HepG2 (cell line): ENCODE results near the gene CYTH2. TPM values are rescaled to one million over a fixed set of nuclear protein-coding genes. Genes with fewer than 3 reads are reported as not detected.
A peak's percentile ranks its signal among the peaks of the same experiment; 100 is the strongest.

ENCODE experiments used
- AGO2 ChIP-seq: fragments of 200-400 bp; formaldehyde crosslinking; optimal IDR thresholded peaks from 2 replicates; pipeline ENCODE3; 2017; ENCODE audit warnings: mild to moderate bottlenecking, low read depth, low read length, moderate library complexity
- ATAD3A ChIP-seq: sonication (generic); formaldehyde crosslinking; IDR thresholded peaks from 2 replicates; pipeline ENCODE4 v1.4.0; 2020; ENCODE audit warnings: missing genetic modification reagents
- BRCA1 ChIP-seq: sonication (generic); formaldehyde crosslinking; IDR thresholded peaks from 2 replicates; pipeline ENCODE4 v1.4.0; 2020; ENCODE audit warnings: missing genetic modification reagents
- CHCHD3 ChIP-seq: sonication (generic); formaldehyde crosslinking; IDR thresholded peaks from 2 replicates; pipeline ENCODE4 v1.8.0; 2022; ENCODE audit warnings: mild to moderate bottlenecking, missing genetic modification reagents, moderate library complexity
- ELK4 ChIP-seq: sonication (generic); formaldehyde crosslinking; IDR thresholded peaks from 2 replicates; pipeline ENCODE4 v1.9.0; 2021; ENCODE audit warnings: missing genetic modification reagents, borderline replicate concordance
- GABPB1 ChIP-seq: IDR thresholded peaks from 2 replicates; pipeline ENCODE4 v1.6.1; 2016; ENCODE audit warnings: mild to moderate bottlenecking, missing genetic modification reagents, moderate library complexity, missing compliant biosample characterization
- GLMP ChIP-seq: sonication (generic); formaldehyde crosslinking; IDR thresholded peaks from 2 replicates; pipeline ENCODE4 v1.9.0; 2021; ENCODE audit warnings: missing genetic modification reagents, mild to moderate bottlenecking, borderline replicate concordance
- ISL2 ChIP-seq: sonication (generic); formaldehyde crosslinking; IDR thresholded peaks from 2 replicates; pipeline ENCODE4 v1.5.0; 2020; ENCODE audit warnings: missing genetic modification reagents
- KDM1A ChIP-seq: IDR thresholded peaks from 2 replicates; pipeline ENCODE4 v1.6.1; 2016; ENCODE audit warnings: missing compliant biosample characterization
- KDM2A ChIP-seq: sonication (generic); formaldehyde crosslinking; IDR thresholded peaks from 2 replicates; pipeline ENCODE4 v1.4.0; 2020; ENCODE audit warnings: low read depth, missing genetic modification reagents, borderline replicate concordance
- MED13 ChIP-seq: sonication (generic); formaldehyde crosslinking; IDR thresholded peaks from 2 replicates; pipeline ENCODE4 v1.5.0; 2020; ENCODE audit warnings: missing genetic modification reagents
- MTERF4 ChIP-seq: sonication (generic); formaldehyde crosslinking; IDR thresholded peaks from 2 replicates; pipeline ENCODE4 v1.8.0; 2023; ENCODE audit warnings: mild to moderate bottlenecking, missing genetic modification reagents
- RELA ChIP-seq: sonication (generic); formaldehyde crosslinking; IDR thresholded peaks from 2 replicates; pipeline ENCODE4 v1.4.0; 2020; ENCODE audit warnings: missing genetic modification reagents
- SIN3B ChIP-seq: fragments of 150-350 bp; IDR thresholded peaks from 2 replicates; pipeline ENCODE4 v1.6.1; 2014; ENCODE audit warnings: low read length
- TP53 ChIP-seq: sonication (generic); formaldehyde crosslinking; conservative IDR thresholded peaks from 2 replicates; pipeline ENCODE4 v1.4.0; 2020; ENCODE audit warnings: missing genetic modification reagents
- XRCC5 ChIP-seq: fragments of 200-400 bp; formaldehyde crosslinking; optimal IDR thresholded peaks from 2 replicates; pipeline ENCODE3; 2017; ENCODE audit warnings: mild to moderate bottlenecking, low read length
- ZBTB21 ChIP-seq: sonication (generic); formaldehyde crosslinking; IDR thresholded peaks from 2 replicates; pipeline ENCODE4 v1.4.0; 2020; ENCODE audit warnings: missing genetic modification reagents
- ZBTB42 ChIP-seq: sonication (generic); formaldehyde crosslinking; IDR thresholded peaks from 2 replicates; pipeline ENCODE4 v1.5.0; 2020; ENCODE audit warnings: mild to moderate bottlenecking, missing genetic modification reagents
- ZKSCAN1 ChIP-seq: fragments of 150-350 bp; IDR thresholded peaks from 2 replicates; pipeline ENCODE4 v1.6.1; 2014; ENCODE audit warnings: low read length
- ZNF335 ChIP-seq: sonication (generic); formaldehyde crosslinking; IDR thresholded peaks from 2 replicates; pipeline ENCODE4 v1.4.0; 2020; ENCODE audit warnings: missing genetic modification reagents
- ZNF616 ChIP-seq: sonication (generic); formaldehyde crosslinking; IDR thresholded peaks from 2 replicates; pipeline ENCODE4 v1.5.0; 2020; ENCODE audit warnings: low read depth, mild to moderate bottlenecking, missing genetic modification reagents
- ZNF777 ChIP-seq: sonication (generic); formaldehyde crosslinking; IDR thresholded peaks from 2 replicates; pipeline ENCODE4 v1.4.0; 2020; ENCODE audit warnings: missing genetic modification reagents
- ZNF891 ChIP-seq: sonication (generic); formaldehyde crosslinking; IDR thresholded peaks from 2 replicates; pipeline ENCODE4 v1.5.0; 2020; ENCODE audit warnings: mild to moderate bottlenecking, missing genetic modification reagents
- polyA plus RNA-seq, 8 experiments: library from polyadenylated mRNA; depleted of rRNA in 3 of 8; stranded (reverse) in 7 of 8; unstranded in 1 of 8; fragments of >200 nt; fragmentation: Illumina TruSeq in 4 of 8; extraction: Trizol in 4 of 8; gene quantifications; 2 replicates each; pipeline versions ENCODE4 v1.2.1 to v1.2.3, GENCODE V29; 2011 to 2016; ENCODE audit warnings: low read depth in 4 of 8, missing spikeins in 1 of 8, mixed read lengths in 1 of 8; ENCODE audit not compliant: insufficient read depth in 1 of 8
- total RNA-seq, 5 experiments: library from RNA; depleted of rRNA; stranded (reverse); fragments of >200 nt; fragmentation: Illumina TruSeq; extraction: Trizol; gene quantifications; 2 replicates each; pipeline ENCODE4 v1.2.3, GENCODE V29; 2016; ENCODE audit warnings: low read depth in 1 of 5
- TF ChIP-seq, protein P1 (sequence below): sonication (generic); formaldehyde crosslinking; IDR thresholded peaks from 2 replicates; pipeline ENCODE4 v1.8.1; 2023; ENCODE audit warnings: missing genetic modification reagents, inconsistent platforms, borderline replicate concordance
- TF ChIP-seq, protein P2 (sequence below): IDR thresholded peaks from 2 replicates; pipeline ENCODE4 v1.6.1; 2016
- TF ChIP-seq, protein P3 (sequence below): sonication (generic); formaldehyde crosslinking; conservative IDR thresholded peaks from 2 replicates; pipeline ENCODE4 v1.4.0; 2020; ENCODE audit warnings: missing genetic modification reagents

The CYTH2 gene
- total and polyA plus RNA-seq, 2 of the 13 experiments (the other 11 are each of a cell fraction or from before 2014, with no cell fraction given): 16.5 to 39.3 TPM

GRCh38 chr19:48469289-48469881 lies at the start of gene CYTH2 (continued):
- TF ChIP-seq ATAD3A: no peak
- TF ChIP-seq, protein P1, sequence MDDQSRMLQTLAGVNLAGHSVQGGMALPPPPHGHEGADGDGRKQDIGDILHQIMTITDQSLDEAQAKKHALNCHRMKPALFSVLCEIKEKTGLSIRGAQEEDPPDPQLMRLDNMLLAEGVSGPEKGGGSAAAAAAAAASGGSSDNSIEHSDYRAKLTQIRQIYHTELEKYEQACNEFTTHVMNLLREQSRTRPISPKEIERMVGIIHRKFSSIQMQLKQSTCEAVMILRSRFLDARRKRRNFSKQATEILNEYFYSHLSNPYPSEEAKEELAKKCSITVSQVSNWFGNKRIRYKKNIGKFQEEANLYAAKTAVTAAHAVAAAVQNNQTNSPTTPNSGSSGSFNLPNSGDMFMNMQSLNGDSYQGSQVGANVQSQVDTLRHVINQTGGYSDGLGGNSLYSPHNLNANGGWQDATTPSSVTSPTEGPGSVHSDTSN (CRISPR knock-in tag): 0 out of 2 replicates have a peak, but pooled peaks have one; percentile 16
- TF ChIP-seq ZKSCAN1: no peak
- no peak for TF ChIP-seq ZNF335 (CRISPR knock-in tag)
- peak; percentile 44; the same call in 1 of the 2 replicates for TF ChIP-seq KDM2A (CRISPR knock-in tag)
- TF ChIP-seq CHCHD3 (CRISPR knock-in tag): no peak
- no peak for TF ChIP-seq RELA (CRISPR knock-in tag)
- peak; percentile 44; the same call in 1 of the 2 replicates for TF ChIP-seq ZBTB21 (CRISPR knock-in tag)
- TF ChIP-seq GABPB1 (CRISPR knock-in tag): peak; percentile 89
- TF ChIP-seq KDM1A (CRISPR knock-in tag): no peak
- no peak for TF ChIP-seq GLMP
- TF ChIP-seq ELK4 (CRISPR knock-in tag): no peak
- TF ChIP-seq XRCC5: peak; percentile 64
- TF ChIP-seq AGO2: peak; percentile 89
- TF ChIP-seq BRCA1 (CRISPR knock-in tag): no peak
- peak; percentile 51; the same call in 1 of the 2 replicates for TF ChIP-seq ISL2 (CRISPR knock-in tag)
- TF ChIP-seq ZNF891 (CRISPR knock-in tag): peak; percentile 71
- TF ChIP-seq ZBTB42 (CRISPR knock-in tag): 0 out of 2 replicates have a peak, but pooled peaks have one; percentile 83
- TF ChIP-seq ZNF616 (CRISPR knock-in tag): 0 out of 2 replicates have a peak, but pooled peaks have one; percentile 56
- no peak; the same call in 1 of the 2 replicates for TF ChIP-seq MTERF4 (CRISPR knock-in tag)
- TF ChIP-seq ZNF777: peak; percentile 80
- TF ChIP-seq, protein P2, sequence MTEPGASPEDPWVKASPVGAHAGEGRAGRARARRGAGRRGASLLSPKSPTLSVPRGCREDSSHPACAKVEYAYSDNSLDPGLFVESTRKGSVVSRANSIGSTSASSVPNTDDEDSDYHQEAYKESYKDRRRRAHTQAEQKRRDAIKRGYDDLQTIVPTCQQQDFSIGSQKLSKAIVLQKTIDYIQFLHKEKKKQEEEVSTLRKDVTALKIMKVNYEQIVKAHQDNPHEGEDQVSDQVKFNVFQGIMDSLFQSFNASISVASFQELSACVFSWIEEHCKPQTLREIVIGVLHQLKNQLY (CRISPR knock-in tag): no peak
- TF ChIP-seq, protein P3, sequence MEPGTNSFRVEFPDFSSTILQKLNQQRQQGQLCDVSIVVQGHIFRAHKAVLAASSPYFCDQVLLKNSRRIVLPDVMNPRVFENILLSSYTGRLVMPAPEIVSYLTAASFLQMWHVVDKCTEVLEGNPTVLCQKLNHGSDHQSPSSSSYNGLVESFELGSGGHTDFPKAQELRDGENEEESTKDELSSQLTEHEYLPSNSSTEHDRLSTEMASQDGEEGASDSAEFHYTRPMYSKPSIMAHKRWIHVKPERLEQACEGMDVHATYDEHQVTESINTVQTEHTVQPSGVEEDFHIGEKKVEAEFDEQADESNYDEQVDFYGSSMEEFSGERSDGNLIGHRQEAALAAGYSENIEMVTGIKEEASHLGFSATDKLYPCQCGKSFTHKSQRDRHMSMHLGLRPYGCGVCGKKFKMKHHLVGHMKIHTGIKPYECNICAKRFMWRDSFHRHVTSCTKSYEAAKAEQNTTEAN (CRISPR knock-in tag): peak; percentile 48; the same call in 1 of the 2 replicates
- TF ChIP-seq SIN3B: peak; percentile 27; the same call in 1 of the 2 replicates
- 0 out of 2 replicates have a peak, but pooled peaks have one; percentile 31 for TF ChIP-seq MED13 (CRISPR knock-in tag)
- TF ChIP-seq TP53: 0 out of 2 replicates have a peak, but pooled peaks have one; percentile 38
